Spleen (tissue), 7 donors: ENCODE results near the gene TDRD9.

Source experiments
- POLR2A ChIP-seq, 3 donors: fragments of 450-650 bp; IDR thresholded peaks; one replicate each; pipeline ENCODE4 v1.5.1; 2017; ENCODE audit warnings: antibody characterized with exemption in 3 of 3, mild to moderate bottlenecking in 1 of 3
- TF ChIP-seq, protein P1 (sequence below), 11 experiments: fragments of 200-600 bp in 7 of 11; fragments of 450-650 bp in 4 of 11; sonication (generic) in 4 of 11; IDR thresholded peaks in 8 of 11; conservative IDR thresholded peaks in 3 of 11; 1 replicate in 7 of 11; 2 replicates in 4 of 11; pipeline versions ENCODE4 v1.4.0 to v1.8.0; 2016 to 2021; ENCODE audit warnings: antibody characterized with exemption in 11 of 11, inconsistent platforms in 4 of 11, mild to moderate bottlenecking in 1 of 11
- donor health status: DM: no; HTN: no; CAD: no; lungs with moderate emphysema.
- donor health status: DM: no; HTN: no; CAD: no.
- donor health status: DM: no; HTN: no; CAD: no.

DNA sequence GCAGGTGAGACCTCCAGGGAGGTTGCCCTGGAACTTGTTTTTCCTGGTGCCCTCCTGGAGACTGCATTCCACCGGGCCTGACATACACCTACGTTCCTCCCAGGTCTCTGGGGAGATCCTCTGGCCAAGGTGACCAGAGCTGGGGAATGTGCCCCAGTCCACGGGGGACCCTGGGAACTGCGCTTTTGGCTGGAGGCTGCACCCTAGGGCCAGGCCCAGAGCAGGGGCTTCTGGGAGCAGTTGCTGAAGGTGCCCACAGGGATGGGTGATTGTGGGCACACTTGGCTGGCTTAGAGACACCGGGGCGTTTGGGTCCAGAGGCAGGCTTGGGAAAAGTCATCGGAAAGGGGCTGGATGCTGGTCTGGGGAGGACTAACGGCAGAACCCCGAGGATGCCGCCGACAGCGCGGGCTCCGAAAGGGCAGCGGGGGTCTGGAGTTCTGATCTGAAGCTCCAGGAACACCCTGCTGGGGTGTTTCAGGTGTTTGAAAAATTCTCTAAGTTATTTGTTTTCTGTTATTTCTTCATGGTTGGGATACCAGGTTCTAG lies 36.5 kb upstream of the TDRD9 start:
- TF ChIP-seq, protein P1, sequence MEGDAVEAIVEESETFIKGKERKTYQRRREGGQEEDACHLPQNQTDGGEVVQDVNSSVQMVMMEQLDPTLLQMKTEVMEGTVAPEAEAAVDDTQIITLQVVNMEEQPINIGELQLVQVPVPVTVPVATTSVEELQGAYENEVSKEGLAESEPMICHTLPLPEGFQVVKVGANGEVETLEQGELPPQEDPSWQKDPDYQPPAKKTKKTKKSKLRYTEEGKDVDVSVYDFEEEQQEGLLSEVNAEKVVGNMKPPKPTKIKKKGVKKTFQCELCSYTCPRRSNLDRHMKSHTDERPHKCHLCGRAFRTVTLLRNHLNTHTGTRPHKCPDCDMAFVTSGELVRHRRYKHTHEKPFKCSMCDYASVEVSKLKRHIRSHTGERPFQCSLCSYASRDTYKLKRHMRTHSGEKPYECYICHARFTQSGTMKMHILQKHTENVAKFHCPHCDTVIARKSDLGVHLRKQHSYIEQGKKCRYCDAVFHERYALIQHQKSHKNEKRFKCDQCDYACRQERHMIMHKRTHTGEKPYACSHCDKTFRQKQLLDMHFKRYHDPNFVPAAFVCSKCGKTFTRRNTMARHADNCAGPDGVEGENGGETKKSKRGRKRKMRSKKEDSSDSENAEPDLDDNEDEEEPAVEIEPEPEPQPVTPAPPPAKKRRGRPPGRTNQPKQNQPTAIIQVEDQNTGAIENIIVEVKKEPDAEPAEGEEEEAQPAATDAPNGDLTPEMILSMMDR (IDR thresholded peaks at IDR 0.05 in 8 of 11, conservative IDR thresholded peaks at IDR 0.05 in 3 of 11), result no peak
- TF ChIP-seq POLR2A (IDR thresholded peaks at IDR 0.05), result no peak
